Measurements from ENCODE around the gene FOXJ3.

- TF ChIP-seq CTCF (conservative IDR thresholded peaks at IDR 0.05; ENCODE audit: low read depth, low read length) (no peak), SMC3 (IDR thresholded peaks at IDR 0.05; ENCODE audit: low read depth, low read length) (no peak), RCOR1 (IDR thresholded peaks at IDR 0.05; ENCODE audit: insufficient replicate concordance, low read length) (no peak), RAD21 (IDR thresholded peaks at IDR 0.05; ENCODE audit: low read length) (no peak), RFX5 (IDR thresholded peaks at IDR 0.05; ENCODE audit: low read depth, low read length) (no peak), POLR2A (IDR thresholded peaks at IDR 0.05; ENCODE audit: low read depth, low read length) (no peak), CEBPB (IDR thresholded peaks at IDR 0.05; ENCODE audit: low read depth, low read length) (no peak), MXI1 (IDR thresholded peaks at IDR 0.05; ENCODE audit: borderline replicate concordance, low read depth, low read length) (no peak), USF2 (IDR thresholded peaks at IDR 0.05; ENCODE audit: low read depth, low read length) (no peak), MAFK (IDR thresholded peaks at IDR 0.05; ENCODE audit: low read depth, low read length) (no peak), MAZ (IDR thresholded peaks at IDR 0.05; ENCODE audit: borderline replicate concordance, low read depth, low read length) (no peak), BHLHE40 (IDR thresholded peaks at IDR 0.05; ENCODE audit: low read depth, low read length) (no peak), CHD1 (IDR thresholded peaks at IDR 0.05; ENCODE audit: low read depth, low read length) (no peak)
Observed at GRCh38 chr1:42171679-42172266, 163.3 kb downstream of the FOXJ3 start.

Measured in IMR-90 (cell line).